Measurements from ENCODE around the gene USP24.

- no peak for TF ChIP-seq CTCF (IDR thresholded peaks at IDR 0.05; ENCODE audit: low read depth, low read length, poor library complexity, severe bottlenecking)
- TF ChIP-seq EZH2phosphoT487 (IDR thresholded peaks at IDR 0.05; ENCODE audit: borderline replicate concordance, low read length), result no peak
Measured at GRCh38 chr1:55141295-55141893, 73.8 kb downstream of the USP24 start.

Data from DOHH2 (cell line).